ENCODE results near the gene RELT.

RELT gene

GRCh38 chr11:73390601-73391565 is 14.7 kb downstream of the RELT start:
- no peak for DNase-seq (ENCODE audit: low read depth, low spot score)

- no peak for DNase-seq (ENCODE audit: low read depth, low spot score)
Observed at GRCh38 chr11:73391665-73392064, 15.5 kb downstream of the RELT start.

GRCh38 chr11:73392108-73393010 is 16.2 kb downstream of the RELT start:
- DNase-seq (ENCODE audit: low read depth, low spot score), result no peak

GRCh38 chr11:73393011-73393380 is 16.8 kb downstream of the RELT start:
- no peak for DNase-seq (ENCODE audit: low read depth, low spot score)

- DNase-seq (ENCODE audit: low read depth, low spot score), result peak; percentile 67
Observed at GRCh38 chr11:73393479-73394415, 17.5 kb downstream of the RELT start.

- no peak for DNase-seq (ENCODE audit: low read depth, low spot score)
Observed at GRCh38 chr11:73394416-73395296, 18.5 kb downstream of the RELT start.

- no peak for DNase-seq (ENCODE audit: low read depth, low spot score)
Observed at GRCh38 chr11:73395297-73396208, 19.4 kb downstream of the RELT start.

- DNase-seq (ENCODE audit: low read depth, low spot score), result no peak
Observed at GRCh38 chr11:73396251-73396930, 20.2 kb downstream of the RELT start.

- DNase-seq (ENCODE audit: low read depth, low spot score), result no peak
Observed at GRCh38 chr11:73396985-73397384, 20.8 kb downstream of the RELT start.

- no peak for DNase-seq (ENCODE audit: low read depth, low spot score)
Observed at GRCh38 chr11:73397468-73398131, 21.4 kb downstream of the RELT start.

- no peak for DNase-seq (ENCODE audit: low read depth, low spot score)
Observed at GRCh38 chr11:73398132-73398526, 21.9 kb downstream of the RELT start.

- DNase-seq (ENCODE audit: low read depth, low spot score), result no peak
Observed at GRCh38 chr11:73398721-73399120, 22.5 kb downstream of the RELT start.

- no peak for DNase-seq (ENCODE audit: low read depth, low spot score)
Observed at GRCh38 chr11:73399159-73399590, 23.0 kb downstream of the RELT start.

GRCh38 chr11:73399636-73400035 is 23.4 kb downstream of the RELT start:
- no peak for DNase-seq (ENCODE audit: low read depth, low spot score)

GRCh38 chr11:73400293-73400692 is 24.1 kb downstream of the RELT start:
- DNase-seq (ENCODE audit: low read depth, low spot score), result no peak

GRCh38 chr11:73401217-73401923 is 25.2 kb downstream of the RELT start:
- DNase-seq (ENCODE audit: low read depth, low spot score), result no peak

Measured in iPS DF 19.7 (cell line).